ENCODE measurements around the gene ROBO4. TPM values are rescaled to one million over a fixed set of nuclear protein-coding genes. Genes with fewer than 3 reads are reported as not detected.

ROBO4 gene
- total and polyA plus RNA-seq, 2 of the 13 experiments (the other 11 are each of a cell fraction or from before 2014, with no cell fraction given), result 0.07 to 1.1 TPM

DNA sequence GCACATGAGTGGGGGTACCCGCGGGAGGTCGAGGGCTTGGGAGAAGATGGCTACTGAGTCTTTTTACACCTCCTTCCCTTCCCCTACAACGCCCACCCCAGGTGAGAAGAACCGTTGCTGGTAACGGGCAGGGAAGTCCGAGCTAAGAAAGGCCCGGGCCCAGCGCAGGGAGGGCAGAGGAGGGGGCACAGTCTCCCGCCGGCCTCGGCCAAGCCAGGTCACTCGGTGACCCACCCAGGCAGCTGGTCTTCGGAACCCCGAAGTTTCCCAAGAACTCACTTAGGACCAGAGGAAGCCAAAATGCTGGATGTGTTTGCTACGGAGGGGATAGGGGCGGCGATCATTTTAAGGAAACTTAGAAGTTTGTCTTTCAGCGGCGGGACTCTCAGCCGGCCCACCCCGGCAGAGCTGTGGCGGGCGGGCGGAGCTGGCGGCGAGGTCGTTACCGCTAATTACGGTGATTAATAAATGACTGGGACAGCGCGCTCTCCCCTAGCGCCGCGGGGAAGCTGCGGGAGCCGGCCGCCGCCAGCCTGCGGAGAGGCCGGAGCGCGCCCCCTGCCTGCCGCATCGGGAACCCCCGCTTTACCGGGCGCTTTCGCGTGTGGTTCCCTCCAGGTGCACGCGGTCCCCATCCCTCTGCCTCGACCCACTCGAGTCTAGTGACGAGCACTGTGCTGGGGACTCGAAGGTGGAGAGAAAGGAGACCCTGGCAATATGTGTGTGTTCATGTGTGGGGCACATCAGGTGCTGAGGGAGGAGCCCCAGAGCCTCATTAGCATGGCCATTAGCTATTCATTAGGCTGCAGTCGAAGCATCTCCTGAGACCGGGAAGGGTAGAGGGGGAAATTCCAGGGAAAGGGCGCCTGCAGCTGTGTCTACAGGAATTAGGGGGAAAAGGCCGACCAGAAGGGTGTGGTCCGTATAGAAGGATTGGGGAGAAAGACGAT lies 31.5 kb downstream of the ROBO4 start (continued):
- TF ChIP-seq ZNF558 (CRISPR knock-in tag; IDR thresholded peaks at IDR 0.05; ENCODE audit: borderline replicate concordance), result no peak
- TF ChIP-seq ZNF138 (CRISPR knock-in tag; IDR thresholded peaks at IDR 0.05; ENCODE audit: low read depth), result no peak
- no peak for TF ChIP-seq ZNF598 (CRISPR knock-in tag; IDR thresholded peaks at IDR 0.05; ENCODE audit: borderline replicate concordance)
- TF ChIP-seq ZFP36 (IDR thresholded peaks at IDR 0.05; ENCODE audit: borderline replicate concordance, low read depth, low read length, partially characterized antibody), result no peak
- TF ChIP-seq ARNT (IDR thresholded peaks at IDR 0.05), result no peak
- TF ChIP-seq, protein P1, sequence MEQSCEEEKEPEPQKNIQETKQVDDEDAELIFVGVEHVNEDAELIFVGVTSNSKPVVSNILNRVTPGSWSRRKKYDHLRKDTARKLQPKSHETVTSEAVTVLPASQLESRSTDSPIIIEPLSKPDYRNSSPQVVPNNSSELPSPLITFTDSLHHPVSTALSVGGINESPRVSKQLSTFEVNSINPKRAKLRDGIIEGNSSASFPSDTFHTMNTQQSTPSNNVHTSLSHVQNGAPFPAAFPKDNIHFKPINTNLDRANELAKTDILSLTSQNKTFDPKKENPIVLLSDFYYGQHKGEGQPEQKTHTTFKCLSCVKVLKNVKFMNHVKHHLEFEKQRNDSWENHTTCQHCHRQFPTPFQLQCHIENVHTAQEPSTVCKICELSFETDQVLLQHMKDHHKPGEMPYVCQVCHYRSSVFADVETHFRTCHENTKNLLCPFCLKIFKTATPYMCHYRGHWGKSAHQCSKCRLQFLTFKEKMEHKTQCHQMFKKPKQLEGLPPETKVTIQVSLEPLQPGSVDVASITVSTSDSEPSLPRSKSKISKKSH (CRISPR knock-in tag; IDR thresholded peaks at IDR 0.05; ENCODE audit: borderline replicate concordance), result peak; percentile 53; the same call in 1 of the 2 replicates
- TF ChIP-seq ISL2 (CRISPR knock-in tag; IDR thresholded peaks at IDR 0.05), result no peak
- TF ChIP-seq RBAK (CRISPR knock-in tag; IDR thresholded peaks at IDR 0.05), result no peak
- no peak for TF ChIP-seq SMAD3 (CRISPR knock-in tag; IDR thresholded peaks at IDR 0.05)
- TF ChIP-seq, protein P2, sequence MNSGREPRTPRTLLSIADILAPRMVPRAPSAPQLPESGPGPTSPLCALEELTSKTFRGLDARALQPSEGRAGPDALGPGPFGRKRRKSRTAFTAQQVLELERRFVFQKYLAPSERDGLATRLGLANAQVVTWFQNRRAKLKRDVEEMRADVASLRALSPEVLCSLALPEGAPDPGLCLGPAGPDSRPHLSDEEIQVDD (CRISPR knock-in tag; IDR thresholded peaks at IDR 0.05; ENCODE audit: borderline replicate concordance), result 0 out of 2 replicates have a peak, but pooled peaks have one; percentile 48
- no peak for TF ChIP-seq RFX5 (IDR thresholded peaks at IDR 0.05; ENCODE audit: low read depth, low read length)
- no peak for TF ChIP-seq TCF7 (IDR thresholded peaks at IDR 0.05; ENCODE audit: low read depth)
- TF ChIP-seq, protein P3, sequence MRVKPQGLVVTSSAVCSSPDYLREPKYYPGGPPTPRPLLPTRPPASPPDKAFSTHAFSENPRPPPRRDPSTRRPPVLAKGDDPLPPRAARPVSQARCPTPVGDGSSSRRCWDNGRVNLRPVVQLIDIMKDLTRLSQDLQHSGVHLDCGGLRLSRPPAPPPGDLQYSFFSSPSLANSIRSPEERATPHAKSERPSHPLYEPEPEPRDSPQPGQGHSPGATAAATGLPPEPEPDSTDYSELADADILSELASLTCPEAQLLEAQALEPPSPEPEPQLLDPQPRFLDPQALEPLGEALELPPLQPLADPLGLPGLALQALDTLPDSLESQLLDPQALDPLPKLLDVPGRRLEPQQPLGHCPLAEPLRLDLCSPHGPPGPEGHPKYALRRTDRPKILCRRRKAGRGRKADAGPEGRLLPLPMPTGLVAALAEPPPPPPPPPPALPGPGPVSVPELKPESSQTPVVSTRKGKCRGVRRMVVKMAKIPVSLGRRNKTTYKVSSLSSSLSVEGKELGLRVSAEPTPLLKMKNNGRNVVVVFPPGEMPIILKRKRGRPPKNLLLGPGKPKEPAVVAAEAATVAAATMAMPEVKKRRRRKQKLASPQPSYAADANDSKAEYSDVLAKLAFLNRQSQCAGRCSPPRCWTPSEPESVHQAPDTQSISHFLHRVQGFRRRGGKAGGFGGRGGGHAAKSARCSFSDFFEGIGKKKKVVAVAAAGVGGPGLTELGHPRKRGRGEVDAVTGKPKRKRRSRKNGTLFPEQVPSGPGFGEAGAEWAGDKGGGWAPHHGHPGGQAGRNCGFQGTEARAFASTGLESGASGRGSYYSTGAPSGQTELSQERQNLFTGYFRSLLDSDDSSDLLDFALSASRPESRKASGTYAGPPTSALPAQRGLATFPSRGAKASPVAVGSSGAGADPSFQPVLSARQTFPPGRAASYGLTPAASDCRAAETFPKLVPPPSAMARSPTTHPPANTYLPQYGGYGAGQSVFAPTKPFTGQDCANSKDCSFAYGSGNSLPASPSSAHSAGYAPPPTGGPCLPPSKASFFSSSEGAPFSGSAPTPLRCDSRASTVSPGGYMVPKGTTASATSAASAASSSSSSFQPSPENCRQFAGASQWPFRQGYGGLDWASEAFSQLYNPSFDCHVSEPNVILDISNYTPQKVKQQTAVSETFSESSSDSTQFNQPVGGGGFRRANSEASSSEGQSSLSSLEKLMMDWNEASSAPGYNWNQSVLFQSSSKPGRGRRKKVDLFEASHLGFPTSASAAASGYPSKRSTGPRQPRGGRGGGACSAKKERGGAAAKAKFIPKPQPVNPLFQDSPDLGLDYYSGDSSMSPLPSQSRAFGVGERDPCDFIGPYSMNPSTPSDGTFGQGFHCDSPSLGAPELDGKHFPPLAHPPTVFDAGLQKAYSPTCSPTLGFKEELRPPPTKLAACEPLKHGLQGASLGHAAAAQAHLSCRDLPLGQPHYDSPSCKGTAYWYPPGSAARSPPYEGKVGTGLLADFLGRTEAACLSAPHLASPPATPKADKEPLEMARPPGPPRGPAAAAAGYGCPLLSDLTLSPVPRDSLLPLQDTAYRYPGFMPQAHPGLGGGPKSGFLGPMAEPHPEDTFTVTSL (CRISPR knock-in tag; IDR thresholded peaks at IDR 0.05; ENCODE audit: borderline replicate concordance), result no peak
- TF ChIP-seq, protein P4, sequence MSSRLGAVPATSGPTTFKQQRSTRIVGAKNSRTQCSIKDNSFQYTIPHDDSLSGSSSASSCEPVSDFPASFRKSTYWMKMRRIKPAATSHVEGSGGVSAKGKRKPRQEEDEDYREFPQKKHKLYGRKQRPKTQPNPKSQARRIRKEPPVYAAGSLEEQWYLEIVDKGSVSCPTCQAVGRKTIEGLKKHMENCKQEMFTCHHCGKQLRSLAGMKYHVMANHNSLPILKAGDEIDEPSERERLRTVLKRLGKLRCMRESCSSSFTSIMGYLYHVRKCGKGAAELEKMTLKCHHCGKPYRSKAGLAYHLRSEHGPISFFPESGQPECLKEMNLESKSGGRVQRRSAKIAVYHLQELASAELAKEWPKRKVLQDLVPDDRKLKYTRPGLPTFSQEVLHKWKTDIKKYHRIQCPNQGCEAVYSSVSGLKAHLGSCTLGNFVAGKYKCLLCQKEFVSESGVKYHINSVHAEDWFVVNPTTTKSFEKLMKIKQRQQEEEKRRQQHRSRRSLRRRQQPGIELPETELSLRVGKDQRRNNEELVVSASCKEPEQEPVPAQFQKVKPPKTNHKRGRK (CRISPR knock-in tag; IDR thresholded peaks at IDR 0.05), result no peak
- TF ChIP-seq KDM5A (IDR thresholded peaks at IDR 0.05; ENCODE audit: borderline replicate concordance, low read length), result no peak
- TF ChIP-seq ZNF775 (CRISPR knock-in tag; IDR thresholded peaks at IDR 0.05; ENCODE audit: borderline replicate concordance), result no peak

Measured in HepG2 (cell line).